DMS 273 treated with DMSO at 0.1 percent for 48 hours (cell line): ENCODE data around the gene RNU1-4.
"Not testable (repeated sequence)": the region's sequence is repeated elsewhere in the genome, so short reads cannot be mapped to it uniquely, and the experiment has no call there.

Experiments used
- DNase-seq: peaks from one replicate; lab custom pipeline; 2025; lab: John Stamatoyannopoulos, UW

Gene RNU1-4

GRCh38 chr1:16728243-16728949 lies 11.9 kb upstream of the RNU1-4 start:
- not testable (repeated sequence) for DNase-seq

- DNase-seq = not testable (repeated sequence)
Measured at GRCh38 chr1:16732254-16732896, 7.9 kb upstream of the RNU1-4 start.

GRCh38 chr1:16741230-16741629 lies 914 bp downstream of the RNU1-4 start:
- not testable (repeated sequence) for DNase-seq

GRCh38 chr1:16747660-16748059 lies 7.3 kb downstream of the RNU1-4 start:
- DNase-seq = not testable (repeated sequence)

GRCh38 chr1:16748710-16749109 lies 8.4 kb downstream of the RNU1-4 start:
- not testable (repeated sequence) for DNase-seq

- DNase-seq = not testable (repeated sequence)
Measured at GRCh38 chr1:16749910-16750888, 9.9 kb downstream of the RNU1-4 start.

- not testable (repeated sequence) for DNase-seq
Measured at GRCh38 chr1:16752770-16753169, 12.5 kb downstream of the RNU1-4 start.

- DNase-seq = not testable (repeated sequence)
Measured at GRCh38 chr1:16755385-16755784, 15.1 kb downstream of the RNU1-4 start.

- DNase-seq = not testable (repeated sequence)
Measured at GRCh38 chr1:16755932-16756331, 15.6 kb downstream of the RNU1-4 start.

GRCh38 chr1:16757574-16757973 lies 17.3 kb downstream of the RNU1-4 start:
- DNase-seq = not testable (repeated sequence)

- DNase-seq = not testable (repeated sequence)
Measured at GRCh38 chr1:16758060-16758459, 17.7 kb downstream of the RNU1-4 start.

GRCh38 chr1:16759041-16759493 lies 18.8 kb downstream of the RNU1-4 start:
- DNase-seq = not testable (repeated sequence)

GRCh38 chr1:16759650-16760455 lies 19.5 kb downstream of the RNU1-4 start:
- DNase-seq = not testable (repeated sequence)

GRCh38 chr1:16760456-16760765 lies 20.1 kb downstream of the RNU1-4 start:
- not testable (repeated sequence) for DNase-seq

- DNase-seq = not testable (repeated sequence)
Measured at GRCh38 chr1:16760801-16761200, 20.5 kb downstream of the RNU1-4 start.

- DNase-seq = not testable (repeated sequence)
Measured at GRCh38 chr1:16764248-16764819, 24.0 kb downstream of the RNU1-4 start.

- DNase-seq = not testable (repeated sequence)
Measured at GRCh38 chr1:16764820-16765655, 24.7 kb downstream of the RNU1-4 start.

GRCh38 chr1:16765731-16766605 lies 25.7 kb downstream of the RNU1-4 start:
- not testable (repeated sequence) for DNase-seq

GRCh38 chr1:16766689-16767256 lies 26.5 kb downstream of the RNU1-4 start:
- DNase-seq = not testable (repeated sequence)
